Tibial nerve (tissue), 4 donors: Measurements from ENCODE around the gene ZNF688. TPM values are rescaled to one million over a fixed set of nuclear protein-coding genes. Genes with fewer than 3 reads are reported as not detected.

Experiments used
- DNase-seq, 2 donors: peaks; one replicate each; pipeline ENCODE4 v3.0.0-alpha.2; 2019; ENCODE audit warnings: low spot score in 2 of 2
- H3K27ac ChIP-seq, 4 donors: fragments of 200-600 bp; sonication (generic) in 3 of 4; one replicate each; pipeline ENCODE4 v1.5.1; 2017 to 2019; ENCODE audit warnings: mild to moderate bottlenecking in 1 of 4
- H3K27me3 ChIP-seq, 2 donors: fragments of 200-600 bp; sonication (generic) in 1 of 2; one replicate each; pipeline versions ENCODE4 v1.5.1 to v1.6.0; 2017 to 2019
- H3K36me3 ChIP-seq, 3 donors: fragments of 200-600 bp; sonication (generic); one replicate each; pipeline ENCODE4 v1.5.1; 2018 to 2019
- H3K4me1 ChIP-seq, 4 donors: fragments of 200-600 bp; sonication (generic) in 3 of 4; one replicate each; pipeline ENCODE4 v1.5.1; 2017 to 2019
- H3K4me3 ChIP-seq, 4 donors: fragments of 200-600 bp; sonication (generic) in 3 of 4; one replicate each; pipeline ENCODE4 v1.5.1; 2017 to 2019; ENCODE audit warnings: mild to moderate bottlenecking in 1 of 4, moderate library complexity in 1 of 4
- H3K9me3 ChIP-seq, 4 donors: fragments of 200-600 bp; sonication (generic) in 3 of 4; one replicate each; pipeline ENCODE4 v1.5.1; 2017 to 2019
- EP300 ChIP-seq, 2 donors: sonication (generic); formaldehyde crosslinking; IDR thresholded peaks; one replicate each; pipeline ENCODE4 v1.6.1; 2017; ENCODE audit warnings: antibody characterized with exemption in 2 of 2, mild to moderate bottlenecking in 1 of 2
- POLR2A ChIP-seq, 2 donors: fragments of 450-650 bp; IDR thresholded peaks; one replicate each; pipeline ENCODE4 v1.6.1; 2017; ENCODE audit warnings: antibody characterized with exemption in 2 of 2, mild to moderate bottlenecking in 2 of 2, moderate library complexity in 2 of 2
- WGBS, 2 donors: methylation state at CpG; one replicate each; pipeline ENCODE4 v1.1.5; 2018; 5-methylcytosine and 5-hydroxymethylcytosine counted together
- total RNA-seq, 4 donors: library from RNA; depleted of rRNA; stranded (reverse); fragments of >200 nt; gene quantifications; one replicate each; pipeline ENCODE4 v1.1.0, GENCODE V29; 2016
- TF ChIP-seq, protein P1 (sequence below), 5 experiments: fragments of 200-600 bp in 3 of 5; fragments of 450-650 bp in 2 of 5; sonication (generic) in 3 of 5; IDR thresholded peaks; one replicate each; pipeline ENCODE4 v1.5.1; 2016 to 2019; ENCODE audit warnings: antibody characterized with exemption in 5 of 5, mild to moderate bottlenecking in 3 of 5, moderate library complexity in 2 of 5

ZNF688 gene
- total RNA-seq, 4 donors from 2014 or later = 15.7 to 28.6 (median 22.9) TPM

DNA sequence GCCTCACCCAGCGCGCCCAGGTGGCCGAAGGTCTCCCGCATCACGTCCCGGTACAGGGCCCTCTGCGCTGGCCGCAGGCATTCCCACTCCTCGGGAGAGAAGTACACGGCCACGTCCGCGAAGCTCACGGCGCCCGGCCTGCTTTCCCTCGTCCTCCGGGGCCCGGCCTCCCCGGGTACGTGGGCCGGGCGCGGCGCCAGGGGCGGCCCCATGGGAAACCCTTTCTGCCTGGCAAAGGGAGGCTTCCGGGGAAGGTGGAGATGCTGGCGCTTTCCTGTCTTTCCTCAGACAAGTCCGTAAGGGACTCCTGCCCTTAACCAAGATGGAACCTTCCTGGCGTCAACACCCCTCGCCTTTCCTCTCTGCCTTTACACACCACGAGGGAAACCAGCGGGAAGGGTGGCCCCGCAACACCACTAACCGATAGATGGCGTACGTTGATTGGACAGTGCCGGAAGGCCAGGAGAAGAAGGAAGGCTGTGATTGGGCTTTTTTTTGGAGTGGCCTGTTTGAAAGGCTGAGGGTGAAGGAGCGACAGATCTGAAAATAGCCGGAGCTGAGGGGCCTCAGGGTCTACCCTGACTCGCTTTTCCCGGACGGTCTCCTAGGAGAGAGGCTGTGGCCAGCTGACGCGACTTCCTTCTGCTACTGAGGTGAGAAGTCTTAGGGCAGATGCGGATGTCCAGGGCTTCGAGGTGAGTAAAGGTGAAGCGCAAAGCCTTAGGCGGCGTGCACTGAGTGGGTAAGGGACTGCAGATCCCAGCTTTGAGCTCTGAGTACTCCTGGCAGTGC lies 14.1 kb upstream of the ZNF688 start, which contains the start of gene ZNF785:
Gene ZNF785, minus strand, starts transcription at position 298 of the 792 bp plus-strand sequence. Its CDS starts 86 bp downstream, at position 212.
- peaks cover 0 to 37% (median 6%) of the 10 kb centered on the region in 3 donors for H3K36me3 ChIP-seq
- DNase-seq = peak; percentile 94 to 98
- TF ChIP-seq EP300 (IDR thresholded peaks at IDR 0.05) = peak; percentile 66 to 93
- TF ChIP-seq, protein P1, sequence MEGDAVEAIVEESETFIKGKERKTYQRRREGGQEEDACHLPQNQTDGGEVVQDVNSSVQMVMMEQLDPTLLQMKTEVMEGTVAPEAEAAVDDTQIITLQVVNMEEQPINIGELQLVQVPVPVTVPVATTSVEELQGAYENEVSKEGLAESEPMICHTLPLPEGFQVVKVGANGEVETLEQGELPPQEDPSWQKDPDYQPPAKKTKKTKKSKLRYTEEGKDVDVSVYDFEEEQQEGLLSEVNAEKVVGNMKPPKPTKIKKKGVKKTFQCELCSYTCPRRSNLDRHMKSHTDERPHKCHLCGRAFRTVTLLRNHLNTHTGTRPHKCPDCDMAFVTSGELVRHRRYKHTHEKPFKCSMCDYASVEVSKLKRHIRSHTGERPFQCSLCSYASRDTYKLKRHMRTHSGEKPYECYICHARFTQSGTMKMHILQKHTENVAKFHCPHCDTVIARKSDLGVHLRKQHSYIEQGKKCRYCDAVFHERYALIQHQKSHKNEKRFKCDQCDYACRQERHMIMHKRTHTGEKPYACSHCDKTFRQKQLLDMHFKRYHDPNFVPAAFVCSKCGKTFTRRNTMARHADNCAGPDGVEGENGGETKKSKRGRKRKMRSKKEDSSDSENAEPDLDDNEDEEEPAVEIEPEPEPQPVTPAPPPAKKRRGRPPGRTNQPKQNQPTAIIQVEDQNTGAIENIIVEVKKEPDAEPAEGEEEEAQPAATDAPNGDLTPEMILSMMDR (IDR thresholded peaks at IDR 0.05) = peak; percentile 11 to 70 (median 38)
- TF ChIP-seq POLR2A (IDR thresholded peaks at IDR 0.05) = peak in 1 of 2 donors; percentile 16
- 0% methylated on average over 27 to 35 of the region's 50 CpGs for WGBS, 2 donors
- no peaks in the 10 kb centered on the region for H3K9me3 ChIP-seq
- peak within 1 kb of the TSS; percentile 71 to 84 (median 77) for H3K4me3 ChIP-seq
- H3K27ac ChIP-seq = peak within 1 kb of the TSS; percentile 74 to 94 (median 92)
- peaks cover 0 to 30% (median 11%) of the 10 kb centered on the region in 4 donors for H3K4me1 ChIP-seq
- H3K27me3 ChIP-seq = no peaks in the 10 kb centered on the region

DNA sequence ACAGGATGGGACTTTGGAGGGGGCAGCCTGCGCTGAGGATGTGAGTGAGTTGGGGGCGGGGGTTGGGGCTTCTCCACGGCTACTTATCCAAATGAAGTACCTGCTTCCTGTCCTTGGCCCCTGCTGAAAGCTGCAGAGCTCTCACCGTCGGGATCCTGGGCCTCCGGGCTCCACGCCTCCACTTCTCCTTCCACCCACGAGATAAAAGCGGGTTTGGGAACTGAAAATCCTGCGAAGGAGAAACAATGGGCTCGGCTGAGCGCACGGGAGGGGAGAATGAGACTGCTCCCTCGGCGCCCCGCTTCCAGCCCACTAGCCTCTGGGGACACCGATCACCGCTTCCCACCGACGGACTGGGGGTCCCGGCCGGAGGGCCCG lies 13.5 kb upstream of the ZNF688 start:
- no peaks in the 10 kb centered on the region for H3K9me3 ChIP-seq
- WGBS, 2 donors = 1 to 2% methylated on average over 22 to 23 of the region's 23 CpGs
- H3K27me3 ChIP-seq = no peaks in the 10 kb centered on the region
- H3K27ac ChIP-seq = peak overlapping the region; percentile 74 to 94 (median 92)
- H3K36me3 ChIP-seq = peaks cover 0 to 38% (median 6%) of the 10 kb centered on the region in 3 donors
- DNase-seq = no peak
- no peak for TF ChIP-seq EP300 (IDR thresholded peaks at IDR 0.05)
- TF ChIP-seq, protein P1 (IDR thresholded peaks at IDR 0.05) = no peak
- no peak for TF ChIP-seq POLR2A (IDR thresholded peaks at IDR 0.05)
- H3K4me3 ChIP-seq = peak overlapping the region; percentile 71 to 84 (median 77)
- peaks cover 0 to 30% (median 11%) of the 10 kb centered on the region in 4 donors for H3K4me1 ChIP-seq

DNA sequence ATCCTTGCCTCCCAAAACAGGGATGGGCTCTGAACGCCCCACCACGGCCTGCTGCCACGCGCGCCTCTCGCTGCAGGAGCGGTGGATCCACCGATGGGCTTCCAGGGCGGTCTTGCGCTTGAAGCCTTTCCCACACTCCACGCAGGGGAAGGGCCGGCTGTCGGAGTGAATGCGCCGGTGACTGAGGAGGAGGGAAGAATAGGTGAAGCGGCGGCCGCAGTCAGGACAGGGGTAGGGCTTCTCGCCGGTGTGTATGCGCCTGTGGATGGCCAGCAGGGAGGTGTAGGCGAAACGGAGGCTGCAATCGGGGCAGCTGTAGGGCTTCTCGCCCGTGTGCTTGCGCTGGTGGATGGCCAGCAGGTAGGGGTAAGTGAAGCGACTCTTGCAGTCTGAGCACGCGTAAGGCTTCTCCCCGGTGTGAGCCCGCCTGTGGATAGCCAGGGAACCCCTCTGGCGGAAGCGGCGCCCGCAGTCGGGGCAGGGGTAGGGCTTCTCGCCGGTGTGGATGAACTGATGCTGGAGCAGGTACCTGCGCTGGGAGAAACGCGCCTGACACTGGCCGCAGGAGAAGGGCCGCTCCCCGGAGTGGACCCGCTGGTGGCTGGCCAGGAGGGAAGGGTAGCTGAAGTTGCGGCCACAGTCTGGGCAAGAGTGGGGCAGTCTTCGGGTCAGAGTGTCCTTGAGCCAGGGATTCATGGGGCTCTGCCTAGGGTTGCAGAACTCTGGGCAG lies 11.3 kb upstream of the ZNF688 start:
- H3K9me3 ChIP-seq = no peaks in the 10 kb centered on the region
- H3K36me3 ChIP-seq = peaks cover 0 to 59% (median 6%) of the 10 kb centered on the region in 3 donors
- no peaks in the 10 kb centered on the region for H3K27me3 ChIP-seq
- no peak for DNase-seq
- TF ChIP-seq EP300 (IDR thresholded peaks at IDR 0.05) = no peak
- TF ChIP-seq, protein P1 (IDR thresholded peaks at IDR 0.05) = no peak
- no peak for TF ChIP-seq POLR2A (IDR thresholded peaks at IDR 0.05)
- WGBS, 2 donors = 96 to 97% methylated on average over 48 of the region's 48 CpGs
- no peak overlapping the region for H3K27ac ChIP-seq
- H3K4me1 ChIP-seq = peaks cover 0 to 30% (median 11%) of the 10 kb centered on the region in 4 donors
- H3K4me3 ChIP-seq = no peak overlapping the region

DNA sequence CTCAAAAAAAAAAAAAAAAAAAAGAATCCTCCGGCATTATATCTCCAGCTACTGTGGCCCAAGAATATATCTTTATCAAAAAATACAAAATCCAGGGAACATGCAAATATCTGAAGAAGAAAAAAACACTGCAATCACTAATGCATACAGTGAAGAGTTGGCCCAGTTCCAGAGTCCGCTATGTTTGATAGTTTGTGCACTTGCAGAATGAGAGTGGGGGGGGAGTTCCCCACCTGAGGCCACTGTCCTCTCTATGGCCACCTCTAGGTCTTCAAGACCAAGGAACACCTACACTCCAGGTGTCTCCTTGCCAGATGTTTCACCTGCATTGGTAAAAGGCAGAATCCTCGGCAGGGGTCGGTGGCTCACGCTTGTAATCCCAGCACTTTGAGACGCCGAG lies 9.9 kb upstream of the ZNF688 start:
- no peak overlapping the region for H3K27ac ChIP-seq
- H3K4me3 ChIP-seq = no peak overlapping the region
- no peaks in the 10 kb centered on the region for H3K9me3 ChIP-seq
- H3K36me3 ChIP-seq = peaks cover 0 to 65% (median 6%) of the 10 kb centered on the region in 3 donors
- H3K27me3 ChIP-seq = no peaks in the 10 kb centered on the region
- DNase-seq = no peak
- WGBS, 2 donors = 87 to 88% methylated on average over 7 of the region's 7 CpGs
- TF ChIP-seq, protein P1 (IDR thresholded peaks at IDR 0.05) = no peak
- TF ChIP-seq POLR2A (IDR thresholded peaks at IDR 0.05) (no peak), EP300 (IDR thresholded peaks at IDR 0.05) (no peak)
- H3K4me1 ChIP-seq = peaks cover 0 to 30% (median 11%) of the 10 kb centered on the region in 4 donors
